ENCODE results near the gene PIP5K1C.

PIP5K1C gene

GRCh38 chr19:3700242-3701032 is at the start of gene PIP5K1C:
PIP5K1C (minus strand) TSS chr19:3700468; CDS start chr19:3700390, 78 bp downstream.
- no peak for DNase-seq (ENCODE audit: low read depth)
- peak within 1 kb of the TSS; percentile 80 for H3K4me3 ChIP-seq (ENCODE audit: low read length)
- TF ChIP-seq, protein P1, sequence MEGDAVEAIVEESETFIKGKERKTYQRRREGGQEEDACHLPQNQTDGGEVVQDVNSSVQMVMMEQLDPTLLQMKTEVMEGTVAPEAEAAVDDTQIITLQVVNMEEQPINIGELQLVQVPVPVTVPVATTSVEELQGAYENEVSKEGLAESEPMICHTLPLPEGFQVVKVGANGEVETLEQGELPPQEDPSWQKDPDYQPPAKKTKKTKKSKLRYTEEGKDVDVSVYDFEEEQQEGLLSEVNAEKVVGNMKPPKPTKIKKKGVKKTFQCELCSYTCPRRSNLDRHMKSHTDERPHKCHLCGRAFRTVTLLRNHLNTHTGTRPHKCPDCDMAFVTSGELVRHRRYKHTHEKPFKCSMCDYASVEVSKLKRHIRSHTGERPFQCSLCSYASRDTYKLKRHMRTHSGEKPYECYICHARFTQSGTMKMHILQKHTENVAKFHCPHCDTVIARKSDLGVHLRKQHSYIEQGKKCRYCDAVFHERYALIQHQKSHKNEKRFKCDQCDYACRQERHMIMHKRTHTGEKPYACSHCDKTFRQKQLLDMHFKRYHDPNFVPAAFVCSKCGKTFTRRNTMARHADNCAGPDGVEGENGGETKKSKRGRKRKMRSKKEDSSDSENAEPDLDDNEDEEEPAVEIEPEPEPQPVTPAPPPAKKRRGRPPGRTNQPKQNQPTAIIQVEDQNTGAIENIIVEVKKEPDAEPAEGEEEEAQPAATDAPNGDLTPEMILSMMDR (conservative IDR thresholded peaks at IDR 0.05; ENCODE audit: low read depth, low read length): peak; percentile 70

- TF ChIP-seq, protein P1 (conservative IDR thresholded peaks at IDR 0.05; ENCODE audit: low read depth, low read length): no peak
- no peak overlapping the region for H3K4me3 ChIP-seq (ENCODE audit: low read length)
- DNase-seq (ENCODE audit: low read depth): no peak
These were observed 48.7 kb upstream of the PIP5K1C start for GRCh38 chr19:3748965-3749364.

DNA sequence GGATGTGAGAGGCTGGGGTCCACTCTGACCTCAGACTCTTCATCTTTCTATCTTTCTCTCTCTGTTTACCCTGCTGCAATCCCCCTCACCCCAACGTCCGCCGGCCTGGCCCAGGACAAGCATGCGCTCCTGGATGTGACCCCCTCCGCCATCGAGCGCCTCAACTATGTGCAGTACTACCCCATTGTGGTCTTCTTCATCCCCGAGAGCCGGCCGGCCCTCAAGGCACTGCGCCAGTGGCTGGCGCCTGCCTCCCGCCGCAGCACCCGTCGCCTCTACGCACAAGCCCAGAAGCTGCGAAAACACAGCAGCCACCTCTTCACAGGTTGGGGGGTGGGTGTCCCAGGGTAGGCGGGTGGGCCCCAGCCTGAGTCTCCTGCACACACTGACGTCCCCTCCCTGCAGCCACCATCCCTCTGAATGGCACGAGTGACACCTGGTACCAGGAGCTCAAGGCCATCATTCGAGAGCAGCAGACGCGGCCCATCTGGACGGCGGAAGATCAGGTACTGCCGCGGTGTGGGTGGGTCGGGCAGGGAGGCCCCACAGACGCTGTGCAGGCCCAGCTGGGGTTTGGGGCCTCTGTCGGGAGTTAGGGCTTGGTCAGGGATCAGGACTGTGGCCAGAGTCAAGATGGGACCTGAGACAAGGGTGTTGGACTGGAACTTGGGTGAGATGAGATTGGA is 46.2 kb upstream of the PIP5K1C start:
- TF ChIP-seq, protein P1 (conservative IDR thresholded peaks at IDR 0.05; ENCODE audit: low read depth, low read length): no peak

GRCh38 chr19:3745363-3746045 is 45.2 kb upstream of the PIP5K1C start:
- no peak overlapping the region for H3K4me3 ChIP-seq (ENCODE audit: low read length)
- TF ChIP-seq, protein P1 (conservative IDR thresholded peaks at IDR 0.05; ENCODE audit: low read depth, low read length): no peak
- DNase-seq (ENCODE audit: low read depth): no peak

More for the DNA sequence above, 46.2 kb upstream of the PIP5K1C start:
- H3K4me3 ChIP-seq (ENCODE audit: low read length): no peak overlapping the region
- DNase-seq (ENCODE audit: low read depth): no peak

GRCh38 chr19:3743486-3743885 is 43.2 kb upstream of the PIP5K1C start:
- DNase-seq (ENCODE audit: low read depth): no peak
- TF ChIP-seq, protein P1 (conservative IDR thresholded peaks at IDR 0.05; ENCODE audit: low read depth, low read length): no peak
- H3K4me3 ChIP-seq (ENCODE audit: low read length): no peak overlapping the region

- no peak overlapping the region for H3K4me3 ChIP-seq (ENCODE audit: low read length)
- TF ChIP-seq, protein P1 (conservative IDR thresholded peaks at IDR 0.05; ENCODE audit: low read depth, low read length): no peak
- no peak for DNase-seq (ENCODE audit: low read depth)
These were observed 40.2 kb upstream of the PIP5K1C start for GRCh38 chr19:3740431-3740830.

Data from retinal pigment epithelial cell (primary cell).